AG04450 (cell line): ENCODE data around the gene NUDT7. TPM values are rescaled to one million over a fixed set of nuclear protein-coding genes. Genes with fewer than 3 reads are reported as not detected.
A peak's percentile ranks its signal among the peaks of the same experiment; 100 is the strongest.

Experiments used
- CTCF ChIA-PET: fragments of 300-600, 350-600 bp; formaldehyde crosslinking; extraction: SDS; loops from one replicate; lab custom pipeline; 2022; ENCODE audit warnings: antibody characterized with exemption, inconsistent platforms; lab: Charles Lee
- POLR2A ChIA-PET: fragments of 350-600 bp; formaldehyde crosslinking; extraction: SDS; loops from one replicate; lab custom pipeline; 2021; ENCODE audit warnings: antibody characterized with exemption, inconsistent platforms; lab: Yijun Ruan, JAX
- DNase-seq: peaks from one replicate; pipeline ENCODE4 v3.0.0-alpha.2; 2011; ENCODE audit warnings: low read depth, low spot score
- H3K27ac ChIP-seq: one replicate; pipeline ENCODE4 v1.5.1; 2012; ENCODE audit warnings: low read depth, low read length, control low read depth
- H3K27me3 ChIP-seq: one replicate; pipeline ENCODE4 v1.6.0; 2012; ENCODE audit warnings: low read length; ENCODE audit not compliant: control insufficient read depth, insufficient read depth
- H3K4me3 ChIP-seq: 2 replicates; pipeline ENCODE4 v1.5.1; 2011; ENCODE audit warnings: mild to moderate bottlenecking, low read depth, low read length, control low read depth
- H3K9me3 ChIP-seq: 2 replicates; pipeline ENCODE4 v1.5.1; 2012; ENCODE audit warnings: low read length; ENCODE audit not compliant: control insufficient read depth, insufficient read depth
- CTCF ChIP-seq: IDR thresholded peaks from 2 replicates; pipeline ENCODE4 v1.5.1; 2011; ENCODE audit warnings: low read depth, low read length, control low read depth, inconsistent platforms
- polyA plus RNA-seq: library from polyadenylated mRNA; depleted of rRNA; stranded (reverse); fragments of >200 nt; gene quantifications from 2 replicates; pipeline ENCODE4 v1.2.3, GENCODE V29; 2011

The NUDT7 gene
- polyA plus RNA-seq, 1 experiment = 19.3 TPM

DNA sequence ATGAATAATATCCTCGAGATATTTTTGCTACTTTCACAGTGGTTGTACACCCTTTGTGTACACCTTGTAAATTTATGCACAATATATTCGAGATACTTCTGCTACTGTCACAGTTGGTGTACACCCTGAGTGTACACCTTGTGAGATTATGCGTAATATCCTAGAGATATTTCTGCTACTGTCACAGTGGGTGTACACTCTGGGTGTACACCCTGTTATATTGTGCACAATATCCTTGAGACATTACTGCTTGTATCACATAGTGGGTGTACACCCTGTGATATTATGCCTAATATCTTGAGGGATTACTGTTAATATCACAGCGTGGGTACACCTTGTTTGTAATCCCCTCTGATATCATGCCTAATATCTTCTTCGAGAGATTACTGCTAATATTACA is 7.2 kb upstream of the NUDT7 start:
- no peaks in the 10 kb centered on the region for H3K9me3 ChIP-seq
- CTCF ChIA-PET = no interaction called here
- no peak overlapping the region for H3K4me3 ChIP-seq
- no peaks in the 10 kb centered on the region for H3K27me3 ChIP-seq
- no peak for DNase-seq
- H3K27ac ChIP-seq = no peak overlapping the region
- no peak for TF ChIP-seq CTCF
- POLR2A ChIA-PET = no interaction called here

- TF ChIP-seq CTCF = no peak
- peaks cover 4% of the 10 kb centered on the region; the same call in 1 of the 2 replicates for H3K9me3 ChIP-seq
- ChIA-PET CTCF (interaction anchor here (0.7 to 2.6 kb wide), 9 partner anchors 23 to 378 kb away, joined by 3 to 9 read pairs (median 3); partner anchors contain the start of gene WWOX), POLR2A (interaction anchor here (0.6 to 1.4 kb wide), 10 partner anchors 10 to 281 kb away, joined by 3 to 10 read pairs (median 5); no protein-coding TSS in a partner anchor)
- DNase-seq = no peak
- H3K27ac ChIP-seq = no peak overlapping the region
- peak overlapping the region; percentile 12; the same call in 1 of the 2 replicates for H3K4me3 ChIP-seq
- no peaks in the 10 kb centered on the region for H3K27me3 ChIP-seq
Measured at GRCh38 chr16:77721752-77722308, 484 bp upstream of the NUDT7 start.

GRCh38 chr16:77723108-77723514 is 797 bp downstream of the NUDT7 start:
- DNase-seq = peak; percentile 43
- Histone ChIP-seq H3K27ac (peak overlapping the region; percentile 88), H3K4me3 (peak overlapping the region; percentile 67), H3K27me3 (no peaks in the 10 kb centered on the region), H3K9me3 (peaks cover 7% of the 10 kb centered on the region; the same call in 1 of the 2 replicates)
- ChIA-PET CTCF (interaction anchor here (2.6 kb wide), 1 partner anchor 248 kb away, joined by 8 read pairs; no protein-coding TSS in a partner anchor), POLR2A (interaction anchor here (0.6 to 1.0 kb wide), 2 partner anchors 27 to 66 kb away, joined by 4 to 7 read pairs; no protein-coding TSS in a partner anchor)
- no peak for TF ChIP-seq CTCF

DNA sequence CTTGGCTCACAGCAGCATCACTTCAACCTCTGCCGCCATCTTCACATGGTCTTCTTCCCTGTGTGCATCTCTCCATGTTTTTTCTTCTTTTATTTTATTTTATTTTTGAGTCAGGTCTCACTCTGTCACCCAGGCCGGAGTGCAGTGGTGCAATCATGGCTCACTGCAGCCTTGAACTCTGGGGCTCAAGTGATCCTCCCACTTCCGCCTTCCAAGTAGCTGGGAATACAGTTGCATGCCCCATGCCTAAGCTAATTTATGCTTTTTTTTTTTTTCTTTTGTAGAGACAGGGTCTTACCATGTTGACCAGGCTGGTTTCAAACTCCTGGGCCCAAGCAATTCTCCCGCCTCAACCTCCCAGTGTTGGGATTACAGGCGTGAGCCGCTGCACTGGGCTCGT is 1.9 kb downstream of the NUDT7 start:
- ChIA-PET CTCF (interaction anchor here (0.8 kb wide), 1 partner anchor 64 kb away, joined by 3 read pairs; no protein-coding TSS in a partner anchor), POLR2A (no interaction called here)
- DNase-seq = no peak
- Histone ChIP-seq H3K9me3 (peaks cover 7% of the 10 kb centered on the region; the same call in 1 of the 2 replicates), H3K27me3 (no peaks in the 10 kb centered on the region), H3K27ac (no peak overlapping the region), H3K4me3 (no peak overlapping the region)
- TF ChIP-seq CTCF = no peak

- no peak overlapping the region for H3K27ac ChIP-seq
- POLR2A ChIA-PET = no interaction called here
- no peak for TF ChIP-seq CTCF
- H3K4me3 ChIP-seq = no peak overlapping the region
- no peak for DNase-seq
- CTCF ChIA-PET = interaction anchor here (0.9 kb wide), 1 partner anchor 273 kb away, joined by 4 read pairs; no protein-coding TSS in a partner anchor
- H3K9me3 ChIP-seq = peaks cover 7% of the 10 kb centered on the region; the same call in 1 of the 2 replicates
- no peaks in the 10 kb centered on the region for H3K27me3 ChIP-seq
Measured at GRCh38 chr16:77729951-77730350, 7.6 kb downstream of the NUDT7 start.
